H1 (cell line): ENCODE measurements around the gene ANP32B. TPM values are rescaled to one million over a fixed set of nuclear protein-coding genes. Genes with fewer than 3 reads are reported as not detected.

ENCODE experiments used
- BACH1 ChIP-seq: IDR thresholded peaks from 2 replicates; pipeline ENCODE4 v1.6.1; 2012; ENCODE audit warnings: low read length, improper control_type of control experiment
- EZH2 ChIP-seq: fragments of 200-600 bp; sonication (generic); IDR thresholded peaks from 2 replicates; pipeline ENCODE4 v1.7.1; 2012; ENCODE audit warnings: low read depth, mild to moderate bottlenecking, moderate library complexity, low read length, inconsistent platforms; ENCODE audit not compliant: severe bottlenecking
- MAFK ChIP-seq: IDR thresholded peaks from 2 replicates; pipeline ENCODE4 v1.6.1; 2012; ENCODE audit warnings: low read depth, mild to moderate bottlenecking, improper control_type of control experiment, low read length
- RBBP5 ChIP-seq: IDR thresholded peaks from 2 replicates; pipeline ENCODE4 v1.7.1; 2012; ENCODE audit warnings: low read depth, mild to moderate bottlenecking, inconsistent platforms, low read length, moderate library complexity, borderline replicate concordance
- SAP30 ChIP-seq: fragments of 300-600 bp; sonication (generic); IDR thresholded peaks from 2 replicates; pipeline ENCODE4 v1.7.1; 2012; ENCODE audit warnings: low read length, moderate library complexity, mild to moderate bottlenecking, inconsistent platforms; ENCODE audit not compliant: insufficient read depth, insufficient replicate concordance
- polyA plus RNA-seq, 7 experiments: library from polyadenylated mRNA; depleted of rRNA in 3 of 7; stranded (reverse) in 5 of 7; unstranded in 2 of 7; fragments of >200 nt in 5 of 7; fragments of 200-250 nt in 2 of 7; gene quantifications; 1 replicate in 5 of 7; 2 replicates in 1 of 7; 4 replicates in 1 of 7; pipeline versions ENCODE4 v1.2.1 to v1.2.3, GENCODE V29; 2011 to 2013; ENCODE audit warnings: missing spikeins in 2 of 7, mixed read lengths in 2 of 7
- total RNA-seq: library from RNA; stranded (reverse); fragmentation: NEBNext Ultra II Directional; extraction: Animal tissue kit (Norgen Biotek cat#: 25700); gene quantifications from 2 replicates; pipeline ENCODE4 v1.2.1, GENCODE V29; 2021

ANP32B gene
- total and polyA plus RNA-seq, 2 of the 8 experiments (the other 6 are each of a cell fraction or from before 2014, with no cell fraction given): 7.6 to 88.1 TPM

GRCh38 chr9:98050351-98050750, 67.2 kb downstream of the ANP32B start (continued):
- TF ChIP-seq SAP30: no peak
- no peak for TF ChIP-seq RBBP5
- TF ChIP-seq MAFK: no peak
- no peak for TF ChIP-seq BACH1
- no peak for TF ChIP-seq EZH2
